Stimulated activated CD8-positive, alpha-beta memory T cell treated with anti-CD3 and anti-CD28 coated beads, Interleukin-12 subunit alpha, Interleukin-12 subunit beta, amount 100 ng/mL, for 4 hours (primary cell): Measurements from ENCODE around the gene AURKAIP1.

Experiments used
- DNase-seq: peaks from one replicate; pipeline ENCODE4 v3.0.0-alpha.2; 2020; ENCODE audit warnings: low read depth

The AURKAIP1 gene

GRCh38 chr1:1345860-1346500 is 29.0 kb downstream of the AURKAIP1 start:
- no peak for DNase-seq

GRCh38 chr1:1345384-1345783 is 29.6 kb downstream of the AURKAIP1 start:
- no peak for DNase-seq

GRCh38 chr1:1344655-1345361 is 30.2 kb downstream of the AURKAIP1 start:
- peak; percentile 37 for DNase-seq

GRCh38 chr1:1343811-1344421 is 31.1 kb downstream of the AURKAIP1 start:
- DNase-seq: no peak

GRCh38 chr1:1342584-1343115 is 32.4 kb downstream of the AURKAIP1 start:
- DNase-seq: no peak

GRCh38 chr1:1342061-1342562 is 32.9 kb downstream of the AURKAIP1 start:
- DNase-seq: no peak

GRCh38 chr1:1341549-1342021 is 33.4 kb downstream of the AURKAIP1 start:
- no peak for DNase-seq

GRCh38 chr1:1340791-1341548 is 34.0 kb downstream of the AURKAIP1 start:
- no peak for DNase-seq

GRCh38 chr1:1340185-1340584 is 34.8 kb downstream of the AURKAIP1 start:
- no peak for DNase-seq

GRCh38 chr1:1338278-1338677 is 36.7 kb downstream of the AURKAIP1 start:
- no peak for DNase-seq

GRCh38 chr1:1337793-1338147 is 37.2 kb downstream of the AURKAIP1 start:
- no peak for DNase-seq

- no peak for DNase-seq
Observed at GRCh38 chr1:1336931-1337792, 37.8 kb downstream of the AURKAIP1 start.

GRCh38 chr1:1336446-1336845 is 38.6 kb downstream of the AURKAIP1 start:
- no peak for DNase-seq

GRCh38 chr1:1335792-1336248 is 39.2 kb downstream of the AURKAIP1 start:
- no peak for DNase-seq

GRCh38 chr1:1335283-1335682 is 39.7 kb downstream of the AURKAIP1 start:
- no peak for DNase-seq

- DNase-seq: no peak
Observed at GRCh38 chr1:1334835-1335234, 40.2 kb downstream of the AURKAIP1 start.

GRCh38 chr1:1333551-1334241 is 41.3 kb downstream of the AURKAIP1 start:
- DNase-seq: no peak

- no peak for DNase-seq
Observed at GRCh38 chr1:1332774-1333480, 42.1 kb downstream of the AURKAIP1 start.

GRCh38 chr1:1332031-1332755 is 42.8 kb downstream of the AURKAIP1 start:
- DNase-seq: no peak
